ENCODE data around the gene IQCE.
"Not testable (repeated sequence)": the region's sequence is repeated elsewhere in the genome, so short reads cannot be mapped to it uniquely, and the experiment has no call there.

IQCE gene

DNA sequence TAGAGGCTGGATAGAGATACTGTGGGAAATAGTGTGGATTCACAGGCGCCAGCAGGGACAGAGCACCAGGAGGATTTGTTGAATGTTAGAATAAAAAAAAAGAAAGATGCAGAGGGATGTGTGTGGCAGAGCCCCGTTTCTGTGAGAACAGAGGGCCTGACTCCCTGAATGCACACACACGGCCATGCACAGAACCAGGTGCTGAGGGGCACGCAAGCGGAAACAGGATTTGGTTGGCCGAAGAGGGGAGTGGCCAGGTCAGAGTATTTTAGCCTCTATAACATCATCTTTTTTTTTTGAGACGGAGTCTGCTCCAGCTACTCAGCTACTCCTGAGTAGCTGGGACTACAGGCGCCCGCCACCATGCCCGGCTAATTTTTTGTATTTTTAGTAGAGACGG is 21.9 kb downstream of the IQCE start:
- no peak for DNase-seq

DNA sequence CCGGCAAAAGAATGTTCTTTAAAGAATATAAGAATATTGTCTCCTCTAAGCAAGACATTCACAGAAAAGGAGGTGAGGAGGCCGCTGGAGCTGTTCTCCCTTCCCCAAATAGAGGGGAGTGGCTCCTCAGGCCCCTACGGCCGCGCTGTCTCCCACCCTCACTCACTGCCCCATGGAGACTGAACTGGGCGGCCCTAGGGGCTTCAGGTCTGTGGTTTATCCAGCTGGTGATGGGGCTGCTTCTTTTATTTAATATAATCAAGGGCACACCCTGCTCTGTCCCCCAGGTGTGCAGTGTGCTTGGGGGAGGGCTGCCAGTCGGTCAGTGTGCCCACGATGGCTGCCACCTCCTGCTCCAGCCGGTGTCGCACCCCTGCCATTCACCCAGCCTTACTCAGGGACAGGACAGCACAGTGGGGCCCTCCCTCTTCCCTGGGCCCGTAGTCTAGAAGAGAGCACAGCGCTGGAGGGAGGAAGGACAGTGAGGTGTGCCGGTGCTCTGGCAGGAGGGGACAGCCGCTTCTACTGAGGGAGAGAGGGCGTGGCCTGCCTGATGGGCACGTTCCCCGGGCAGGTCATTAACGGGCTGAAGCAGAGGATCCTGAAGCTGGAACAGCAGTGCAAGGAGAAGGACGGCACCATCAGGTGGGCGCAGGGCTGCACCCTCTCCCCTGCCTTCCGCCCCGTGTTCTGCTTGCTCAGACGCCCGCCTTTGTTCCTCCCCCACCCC is 23.4 kb downstream of the IQCE start:
- no peak for DNase-seq

DNA sequence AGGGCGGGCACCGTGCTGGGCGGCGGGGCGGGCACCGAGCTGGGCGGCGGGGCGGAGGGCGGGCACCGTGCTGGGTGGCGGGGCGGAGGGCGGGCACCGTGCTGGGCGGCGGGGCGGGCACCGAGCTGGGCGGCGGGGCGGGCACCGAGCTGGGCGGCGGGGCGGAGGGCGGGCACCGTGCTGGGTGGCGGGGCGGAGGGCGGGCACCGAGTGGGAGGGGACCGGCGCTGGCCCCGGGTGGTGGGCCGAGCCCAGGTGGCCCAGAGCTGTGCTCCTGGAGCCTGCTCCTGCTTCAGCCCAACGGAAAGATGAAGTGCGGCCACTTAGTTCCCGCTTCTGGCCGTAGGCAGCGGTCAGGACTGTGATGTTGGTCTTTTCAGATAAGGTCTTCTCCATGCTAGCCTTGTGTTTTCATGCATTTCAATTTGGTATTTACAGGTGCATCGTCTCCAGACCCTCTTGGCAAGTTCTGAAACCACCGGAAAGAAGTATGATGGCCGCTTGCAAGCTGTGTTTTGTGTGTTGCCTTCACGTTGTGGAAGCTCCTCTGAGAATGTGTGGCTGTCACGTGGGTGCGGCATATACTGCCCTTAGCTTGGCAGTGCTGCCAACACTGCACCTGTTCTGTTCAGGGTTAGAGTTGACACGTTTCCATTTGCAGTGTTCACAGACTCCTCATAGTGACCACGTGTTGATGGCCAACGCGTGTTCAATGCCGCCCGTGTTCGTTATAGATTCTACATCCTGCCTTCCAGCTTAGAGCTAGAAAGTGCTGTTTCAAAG is 25.2 kb downstream of the IQCE start:
- DNase-seq = no peak

DNA sequence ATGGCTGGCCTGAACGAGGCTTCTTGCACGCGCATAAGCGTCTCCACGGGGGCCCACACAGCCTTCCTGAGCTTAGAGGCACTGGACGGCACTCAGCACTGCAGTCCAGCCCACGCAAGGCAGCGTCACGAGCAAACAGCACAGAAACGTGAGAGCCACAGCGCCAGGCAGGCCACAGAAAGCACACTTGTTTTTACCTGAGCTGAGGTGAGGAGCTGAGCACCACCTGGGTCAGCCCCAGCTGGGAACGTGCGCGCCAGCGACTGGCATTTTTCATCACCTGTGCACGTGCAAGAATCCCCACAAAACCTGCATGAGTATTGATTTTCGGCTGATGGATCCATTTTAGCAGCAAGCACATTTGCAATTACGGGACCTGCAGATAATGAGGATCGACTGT is 26.7 kb downstream of the IQCE start:
- DNase-seq = no peak

DNA sequence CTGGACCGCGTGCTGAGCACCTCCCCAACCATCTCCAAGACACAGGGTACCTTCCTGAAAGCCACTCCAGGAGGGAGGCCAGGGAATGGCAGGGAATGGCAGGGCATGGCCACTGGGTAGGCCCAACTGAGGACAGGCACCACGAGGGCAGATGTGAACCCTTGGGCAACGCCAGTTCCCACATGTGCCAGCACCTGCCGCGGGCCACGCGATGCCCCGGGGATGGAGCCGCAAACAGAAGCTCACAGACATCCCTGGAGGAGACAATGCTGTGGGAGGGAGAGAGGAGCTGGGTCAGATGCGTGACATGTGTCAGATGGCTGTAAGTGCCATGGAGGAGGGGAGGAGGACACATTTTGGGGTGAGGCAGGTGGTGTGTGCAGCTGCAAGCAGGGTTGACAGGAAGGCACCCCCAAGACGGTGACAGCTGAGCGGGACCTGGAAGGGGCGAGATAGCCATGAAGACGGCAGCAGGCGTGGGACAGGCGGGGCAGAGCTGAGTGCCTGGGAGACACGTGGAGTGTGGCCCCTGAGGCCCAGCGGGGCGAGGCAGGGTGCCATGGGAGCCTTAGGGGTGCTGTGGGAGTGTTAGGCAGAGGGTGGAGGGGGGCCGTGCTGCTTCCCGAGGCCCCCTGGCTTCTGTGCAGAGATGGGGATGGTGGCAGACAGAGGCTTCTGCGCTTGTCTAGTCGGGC is 27.7 kb downstream of the IQCE start:
- DNase-seq = no peak

DNA sequence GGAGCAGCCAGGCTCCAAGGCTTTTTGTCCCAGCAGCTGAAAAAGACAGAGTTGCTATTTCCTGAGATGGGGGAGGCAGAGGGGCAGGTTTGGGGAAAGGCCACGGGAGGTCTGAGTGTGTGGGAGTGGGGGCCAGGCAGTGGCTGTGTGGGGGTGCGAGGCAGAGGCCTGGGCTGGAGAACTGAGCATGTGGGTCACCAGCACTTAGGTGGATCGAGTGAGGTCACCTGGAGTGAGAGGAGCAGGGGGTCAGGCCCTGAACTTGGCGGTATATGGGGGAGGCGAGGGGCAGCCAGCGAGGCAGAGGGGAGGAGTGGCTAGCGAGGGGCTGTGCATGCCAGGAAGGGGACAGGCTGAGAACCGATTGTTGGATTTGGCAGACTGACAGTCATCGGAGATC is 28.4 kb downstream of the IQCE start:
- DNase-seq = no peak

DNA sequence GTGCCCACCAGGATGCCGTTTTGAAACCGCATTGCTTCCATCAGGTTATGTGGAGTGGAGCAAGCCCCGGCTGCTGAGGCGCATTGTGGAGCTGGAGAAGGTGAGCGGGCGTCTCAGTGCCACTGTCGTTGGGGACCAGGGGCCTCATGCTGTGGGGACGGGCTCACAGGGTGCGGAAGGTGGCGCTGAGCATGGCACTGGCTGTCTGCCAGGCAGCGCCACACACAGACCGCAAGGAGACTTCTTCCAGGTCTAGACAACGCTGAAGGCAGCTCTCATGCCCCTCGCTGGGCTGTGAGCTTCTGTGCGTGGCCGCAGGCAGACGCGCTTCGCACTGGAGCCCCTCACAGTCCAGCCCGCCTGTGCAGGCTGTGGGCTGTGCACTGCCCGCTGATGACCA is 29.0 kb downstream of the IQCE start:
- no peak for DNase-seq

DNA sequence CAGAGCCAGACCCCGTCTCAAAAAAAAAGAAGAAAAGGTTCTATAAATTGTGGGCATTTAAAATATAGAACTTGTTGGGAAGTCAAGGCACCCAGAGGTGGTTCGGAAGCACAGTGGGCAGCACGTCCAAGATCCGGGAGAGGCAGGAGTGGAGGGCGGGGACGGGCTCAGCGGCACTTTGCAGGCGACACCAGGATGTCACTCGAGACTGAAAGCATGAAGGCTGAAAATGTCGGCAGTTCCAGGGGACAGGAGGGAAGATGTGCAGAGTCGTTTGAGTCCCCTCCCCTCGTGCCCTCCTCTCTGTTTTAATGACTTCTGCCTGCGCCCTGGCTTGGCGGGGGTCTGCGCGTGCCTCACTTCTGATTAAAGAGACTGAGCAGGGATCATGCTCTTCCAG is 30.6 kb downstream of the IQCE start:
- DNase-seq = no peak

DNA sequence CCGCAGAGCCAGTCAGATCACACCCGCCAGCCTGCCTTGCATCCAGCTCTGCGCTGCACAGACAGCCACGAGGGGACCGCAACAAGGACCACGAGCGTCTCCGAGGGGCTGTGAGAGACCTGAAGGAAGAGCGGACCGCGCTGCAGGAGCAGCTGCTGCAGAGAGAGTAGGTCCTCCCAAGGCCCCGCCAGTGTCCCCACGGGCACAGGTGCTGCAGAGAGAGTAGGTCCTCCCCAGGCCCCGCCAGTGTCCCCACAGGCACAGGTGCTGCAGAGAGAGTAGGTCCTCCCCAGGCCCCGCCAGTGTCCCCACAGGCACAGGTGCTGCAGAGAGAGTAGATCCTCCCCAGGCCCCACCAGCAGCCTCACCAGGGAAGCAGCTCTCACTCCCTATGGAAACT is 31.2 kb downstream of the IQCE start:
- not testable (repeated sequence) for DNase-seq

DNA sequence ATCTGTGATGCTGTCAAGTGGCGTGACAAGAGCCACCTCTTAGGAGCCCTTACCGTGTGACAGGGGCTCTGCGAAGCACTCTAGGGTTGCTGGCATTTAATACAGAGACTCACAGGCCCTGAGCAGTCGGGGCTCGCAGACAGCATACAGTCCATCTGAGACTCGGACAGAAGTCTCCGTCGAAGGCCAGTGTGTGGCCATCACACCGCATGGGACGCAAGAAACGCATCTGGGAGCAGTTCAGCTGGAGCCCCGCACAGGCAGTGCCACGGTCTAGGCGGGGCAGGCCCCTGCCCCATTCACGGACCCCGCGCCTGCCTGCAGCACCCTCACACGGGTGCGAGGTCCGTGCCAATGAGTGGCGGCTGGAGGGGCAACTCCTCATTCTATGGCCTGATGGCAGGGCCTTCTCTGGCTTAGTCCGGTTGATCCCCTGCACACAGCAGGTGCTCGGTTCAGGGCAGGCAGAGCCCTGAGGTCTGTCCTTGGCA is 33.6 kb downstream of the IQCE start:
- no peak for DNase-seq

DNA sequence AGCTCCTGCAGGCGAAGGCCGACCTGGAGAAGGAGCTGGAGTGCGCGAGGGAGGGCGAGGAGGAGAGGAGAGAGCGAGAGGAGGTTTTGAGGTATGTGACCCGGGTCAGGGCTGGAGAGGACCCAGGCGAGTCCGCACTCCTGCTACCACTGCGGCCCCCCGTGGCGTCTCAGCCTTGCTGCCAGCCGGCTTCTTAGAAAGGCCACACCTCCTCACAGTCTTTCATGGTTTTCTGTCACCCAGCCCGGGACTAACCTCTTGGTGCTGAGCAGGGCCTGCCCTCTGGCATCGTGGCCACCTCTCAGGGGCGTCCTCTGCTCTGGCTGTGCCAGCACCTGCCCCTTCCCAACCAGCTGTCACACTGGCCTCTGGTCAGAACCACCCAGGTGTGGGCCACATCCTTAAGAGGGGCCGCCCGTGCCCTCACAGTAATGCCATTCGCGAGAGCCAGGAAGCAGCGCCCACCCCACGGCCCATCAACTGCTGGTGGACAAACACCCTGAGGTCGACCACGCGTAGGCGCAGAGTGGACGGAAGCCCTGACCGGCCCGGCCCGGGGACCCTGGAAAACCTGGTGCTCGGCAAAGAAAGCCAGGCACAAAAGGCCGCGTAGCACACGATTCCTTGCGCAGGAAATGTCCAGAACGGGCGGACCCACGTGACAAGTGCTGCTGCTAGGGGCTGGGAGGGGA is 34.4 kb downstream of the IQCE start:
- DNase-seq = no peak

DNA sequence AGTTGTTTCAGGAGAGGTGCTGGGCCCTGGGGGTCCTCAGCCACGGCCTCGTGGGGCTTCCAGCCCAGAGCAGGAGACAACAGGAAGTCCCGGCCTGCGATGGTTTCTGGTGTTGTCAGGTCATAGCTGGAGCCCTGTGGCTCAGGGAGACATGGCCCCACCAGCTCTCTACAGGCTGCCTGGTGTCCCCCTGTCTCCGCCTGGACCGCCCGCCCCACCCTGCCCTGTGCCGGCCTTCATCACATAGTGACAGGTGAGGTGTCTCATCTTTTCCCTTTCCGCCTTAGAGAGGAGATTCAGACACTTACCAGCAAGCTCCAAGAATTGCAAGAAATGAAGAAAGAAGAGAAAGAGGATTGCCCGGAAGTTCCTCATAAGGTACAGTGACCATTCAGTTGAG is 35.8 kb downstream of the IQCE start:
- no peak for DNase-seq

DNA sequence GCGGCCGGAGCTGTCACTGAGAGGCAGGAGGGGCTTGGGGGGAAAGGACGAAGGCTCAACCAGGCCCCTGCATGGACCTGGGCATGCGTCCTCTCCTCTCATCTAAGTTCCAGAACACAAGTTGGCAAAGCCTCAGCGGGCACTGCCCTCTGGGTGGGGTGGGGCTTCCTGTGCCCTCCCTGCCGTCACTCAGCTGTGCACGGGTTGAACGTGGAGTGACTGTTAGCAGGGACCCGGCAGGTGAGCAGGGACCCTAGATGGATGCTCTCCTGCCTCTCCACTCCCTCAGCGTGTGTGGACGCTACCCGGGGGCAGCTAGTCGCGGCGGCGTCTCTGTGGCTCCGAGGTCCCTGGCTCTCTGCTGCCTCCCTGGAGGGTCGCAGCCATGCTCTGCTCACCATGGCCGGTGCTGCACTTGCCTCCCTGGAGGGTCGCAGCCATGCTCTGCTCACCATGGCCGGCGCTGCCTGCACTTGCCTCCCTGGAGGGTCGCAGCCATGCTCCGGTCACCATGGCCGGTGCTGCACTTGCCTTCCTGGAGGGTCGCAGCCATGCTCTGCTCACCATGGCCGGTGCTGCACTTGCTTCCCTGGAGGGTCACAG is 36.6 kb downstream of the IQCE start:
- DNase-seq = no peak

DNA sequence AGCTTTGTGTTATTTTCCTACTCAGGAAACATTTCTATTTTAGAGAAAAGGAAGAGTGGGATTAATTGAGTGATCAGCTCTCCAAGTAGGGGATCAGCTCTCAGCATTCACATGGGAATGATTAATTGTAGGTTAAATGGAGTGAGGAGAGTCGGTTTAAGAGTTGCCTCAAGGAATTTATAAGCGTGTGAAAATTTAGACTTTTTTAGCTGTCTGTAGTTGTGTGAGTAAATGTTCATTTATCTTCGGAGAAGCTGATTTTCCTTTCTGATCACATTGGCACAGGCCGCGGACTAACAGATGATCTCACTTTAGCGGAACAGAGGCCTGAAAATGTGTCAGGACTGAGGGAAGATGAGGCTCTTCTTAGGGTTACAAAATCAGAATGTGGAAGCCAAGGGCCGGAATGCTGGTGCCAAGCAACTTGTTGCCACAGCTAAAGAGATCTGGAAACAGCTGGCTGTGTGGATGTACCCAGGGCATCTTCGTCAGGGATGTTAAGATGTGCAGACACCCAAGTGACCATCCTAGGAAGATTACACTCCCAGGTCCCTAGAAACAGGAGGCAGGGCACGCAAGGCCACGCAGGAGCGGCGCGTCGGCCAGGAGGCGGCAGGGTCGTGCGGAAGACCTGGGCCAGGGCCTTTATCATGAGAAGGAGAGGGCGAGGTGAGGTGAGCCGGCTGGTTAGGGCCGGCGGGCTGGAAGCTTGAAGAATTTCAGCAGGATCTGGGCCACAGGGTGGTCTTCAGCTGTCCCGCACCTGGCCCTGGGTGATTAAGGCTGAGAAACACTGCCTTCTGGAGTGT is 37.9 kb downstream of the IQCE start:
- no peak for DNase-seq

DNA sequence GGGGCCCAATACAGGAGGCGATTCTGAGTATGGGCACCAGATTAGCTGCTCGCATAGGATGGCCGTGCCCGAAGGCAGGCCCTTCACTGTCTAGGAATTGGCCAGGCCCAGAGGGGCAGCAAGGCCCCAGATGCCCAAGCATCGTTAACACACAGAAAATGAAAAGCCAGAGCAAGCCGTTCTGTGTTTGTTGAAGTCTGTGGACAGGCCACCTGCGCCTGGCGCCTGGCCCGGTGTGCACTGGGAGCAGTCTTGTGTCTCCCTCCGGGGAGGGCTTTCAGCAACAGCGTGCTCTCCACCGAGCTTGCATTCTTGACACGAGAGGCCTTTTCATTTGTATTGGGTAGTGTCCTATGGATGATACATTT is 38.5 kb downstream of the IQCE start:
- no peak for DNase-seq

DNA sequence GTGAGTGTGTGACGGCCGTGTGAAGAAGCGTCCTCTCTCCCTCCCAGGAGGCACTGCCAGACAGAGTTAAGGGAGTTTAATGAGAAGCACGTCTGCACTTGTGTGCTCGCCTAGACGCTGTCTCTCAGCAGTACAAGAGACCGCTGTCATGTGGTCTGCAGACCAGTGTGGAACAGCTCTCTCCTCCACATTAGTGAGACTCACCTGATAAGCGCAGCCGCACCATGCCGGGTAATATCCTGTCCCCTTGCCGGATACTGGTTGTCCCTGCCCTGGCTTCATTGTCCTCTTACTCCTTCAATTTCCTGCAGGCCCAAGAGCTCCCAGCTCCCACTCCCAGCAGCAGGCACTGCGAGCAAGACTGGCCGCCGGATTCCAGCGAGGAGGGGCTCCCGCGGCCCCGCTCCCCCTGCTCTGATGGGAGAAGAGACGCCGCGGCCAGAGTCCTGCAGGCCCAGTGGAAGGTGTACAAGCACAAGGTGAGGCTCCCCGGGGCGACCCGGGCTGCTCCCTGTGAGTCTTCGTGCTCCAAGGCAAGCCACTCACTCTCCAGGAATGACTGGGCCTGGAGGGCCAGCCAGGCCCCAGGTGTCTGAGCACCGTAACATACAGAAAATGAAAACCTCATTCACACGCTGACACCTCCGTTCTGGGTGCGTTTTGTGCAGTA is 39.5 kb downstream of the IQCE start:
- no peak for DNase-seq

DNA sequence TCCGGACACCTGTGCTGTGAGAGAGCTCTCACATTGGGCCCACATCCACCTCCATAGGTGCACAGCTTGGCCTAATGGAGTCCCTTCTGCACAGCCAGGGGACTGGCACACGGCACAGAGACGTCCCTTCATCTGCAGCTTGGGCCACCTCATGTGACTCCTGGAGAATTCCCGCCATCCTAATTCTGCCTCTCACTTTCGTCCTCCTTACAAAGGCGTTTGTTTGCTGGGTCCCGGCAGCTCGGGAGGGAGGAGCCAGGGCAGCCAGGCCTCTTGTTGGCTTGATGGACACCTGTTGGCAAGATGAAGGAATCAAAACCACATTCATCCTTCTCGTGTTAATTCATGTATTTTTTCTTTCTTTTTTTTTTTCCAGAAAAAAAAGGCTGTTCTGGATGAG is 42.3 kb downstream of the IQCE start:
- DNase-seq = no peak

DNA sequence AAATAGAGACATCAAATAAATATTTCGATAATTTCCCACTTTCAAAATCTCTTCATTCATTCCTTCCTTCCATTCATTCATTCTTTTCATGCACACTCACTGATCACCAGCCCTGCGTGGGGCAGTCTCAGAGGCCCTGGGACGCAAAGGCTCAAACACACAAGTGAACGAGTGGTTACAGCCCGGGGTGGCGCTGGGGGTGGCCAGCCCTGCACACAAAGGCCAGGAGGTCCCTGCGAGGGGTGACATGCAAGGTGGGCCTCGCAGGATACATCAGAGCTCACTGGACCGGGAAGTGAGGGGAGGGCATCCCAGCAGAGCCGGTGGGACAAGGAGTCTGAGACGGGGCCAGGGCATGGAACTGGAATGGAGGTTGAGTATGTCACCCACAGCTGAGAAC is 43.1 kb downstream of the IQCE start:
- no peak for DNase-seq

DNA sequence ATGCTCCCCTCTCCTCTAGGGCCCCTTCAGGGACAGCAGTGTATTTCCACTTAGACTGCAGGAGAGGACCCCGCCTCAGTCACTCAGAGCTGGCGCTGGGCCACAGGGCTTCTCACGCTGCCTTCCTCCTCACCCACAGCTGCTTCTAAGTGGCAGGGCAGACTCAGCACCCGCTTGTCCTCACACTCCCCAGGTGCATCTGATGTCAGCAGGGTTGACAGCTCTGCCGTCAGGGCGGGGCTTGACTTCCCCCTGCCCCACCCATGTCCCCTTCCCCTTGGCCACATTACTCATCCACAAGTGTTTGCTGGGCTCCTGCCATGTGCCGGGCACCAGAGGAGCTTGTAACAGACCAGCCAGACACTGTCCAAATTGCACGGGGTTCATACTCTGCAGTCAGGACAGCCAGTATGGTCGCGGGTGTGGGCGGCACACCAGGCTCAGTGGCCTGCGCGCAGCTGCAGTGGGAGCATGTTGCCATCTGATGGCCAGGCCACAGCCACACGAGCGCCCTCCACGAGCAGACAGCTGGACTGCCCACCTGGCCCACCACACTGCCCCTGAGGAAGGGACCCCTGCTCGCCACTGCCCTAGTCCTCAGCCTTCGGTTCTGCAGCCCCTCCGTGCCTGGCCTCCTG is 43.7 kb downstream of the IQCE start:
- no peak for DNase-seq

DNA sequence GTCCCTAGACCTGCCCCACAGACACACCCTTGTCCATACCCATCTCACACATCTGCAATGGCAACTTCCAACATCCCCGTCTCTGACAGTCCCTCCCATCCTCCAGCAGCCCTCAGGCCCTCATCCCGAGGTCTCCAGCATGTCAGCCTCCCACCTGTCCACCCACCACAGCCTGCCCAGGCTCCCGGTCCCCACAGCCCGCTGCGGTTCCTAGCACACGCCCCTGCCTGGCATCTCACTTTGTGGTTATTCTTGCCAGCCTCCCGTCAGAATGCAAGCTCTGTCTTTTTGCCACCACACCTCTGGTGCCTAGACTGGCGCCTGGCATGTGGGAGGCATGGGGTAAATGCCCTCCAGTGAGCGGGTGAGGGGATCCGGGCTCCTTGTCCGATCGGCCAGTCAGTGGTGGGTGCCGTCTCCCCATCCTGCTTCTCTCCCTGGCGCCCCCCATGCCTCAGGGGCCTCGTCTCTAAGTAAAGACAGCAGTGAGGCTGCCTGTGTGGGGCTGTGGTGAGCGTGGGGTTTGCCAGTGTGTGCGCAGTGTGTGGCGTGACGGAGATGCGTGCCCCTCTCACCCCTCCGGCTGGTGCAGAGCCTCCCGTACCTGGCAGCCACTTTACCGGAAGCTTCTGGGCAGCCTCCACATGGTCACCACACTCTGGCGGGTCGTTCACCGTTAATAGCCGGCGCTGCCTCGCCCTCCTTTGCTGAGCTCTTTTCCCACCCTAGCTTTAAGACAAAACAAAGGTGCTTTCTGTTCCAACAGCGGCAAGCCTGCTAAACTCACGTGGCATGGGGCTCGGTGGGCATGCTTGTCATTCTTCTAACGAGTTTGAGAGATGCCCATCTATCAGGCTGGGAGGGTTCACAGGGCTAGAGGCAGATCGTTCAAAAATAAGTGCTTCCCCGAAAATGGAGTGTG is 44.5 kb downstream of the IQCE start:
- no peak for DNase-seq
